ENCODE results near the gene C15orf62. TPM values are rescaled to one million over a fixed set of nuclear protein-coding genes. Genes with fewer than 3 reads are reported as not detected.
A peak's percentile ranks its signal among the peaks of the same experiment; 100 is the strongest.

C15orf62 gene, protein sequence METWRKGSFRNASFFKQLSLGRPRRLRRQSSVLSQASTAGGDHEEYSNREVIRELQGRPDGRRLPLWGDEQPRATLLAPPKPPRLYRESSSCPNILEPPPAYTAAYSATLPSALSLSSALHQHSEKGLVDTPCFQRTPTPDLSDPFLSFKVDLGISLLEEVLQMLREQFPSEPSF
- 1 to 10 TPM in 1 of 2 donors, under 1 TPM in 1; 0.51 to 1.3 TPM for total RNA-seq

DNA sequence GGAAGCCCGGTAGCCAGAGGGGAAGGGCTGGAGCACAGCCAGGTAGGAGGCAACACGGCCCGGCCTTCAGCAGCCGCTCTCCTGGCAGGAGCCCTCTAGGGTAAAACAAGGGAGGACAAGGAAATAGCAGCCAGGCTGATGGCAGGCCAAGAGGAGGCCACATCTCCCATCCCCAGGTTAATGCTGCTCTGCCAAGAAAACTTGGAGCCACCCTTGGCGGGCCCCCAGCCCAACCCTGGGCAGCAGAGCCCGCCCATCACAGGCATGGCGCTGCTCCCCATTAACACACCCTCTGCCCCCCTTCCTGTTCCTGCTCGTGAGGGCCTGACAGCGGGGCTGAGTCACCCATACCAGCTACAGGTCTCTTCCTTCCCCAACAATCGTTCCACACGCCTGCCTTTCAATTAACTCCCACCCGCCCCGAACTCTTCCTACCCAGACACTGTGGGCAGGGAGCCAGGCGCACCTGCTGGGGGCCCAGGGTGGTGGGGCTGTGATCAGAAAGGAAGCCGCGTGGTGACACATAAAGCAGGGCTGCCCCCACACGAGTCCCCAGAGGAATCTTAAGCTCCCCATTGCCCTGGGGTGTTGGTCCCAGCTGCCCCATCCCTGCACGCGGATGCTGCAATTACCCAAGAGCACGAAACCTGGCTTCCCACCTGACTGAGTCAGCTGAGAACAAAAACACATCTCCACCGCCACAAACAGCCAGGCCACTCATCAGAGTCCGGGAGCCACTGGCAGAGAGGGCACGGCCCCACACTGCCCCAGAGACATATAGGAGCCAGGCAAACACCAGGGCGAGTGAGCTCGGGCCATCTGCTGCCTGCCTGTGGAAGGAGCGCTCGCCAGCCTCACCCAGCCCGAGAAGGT lies at the start of gene C15orf62:
C15orf62 (plus strand) TSS at position 707 of the 873 bp plus-strand sequence. CDS start 516 bp downstream, outside the sequence.
- H3K27ac ChIP-seq: peak within 1 kb of the TSS; percentile 76 to 80

DNA sequence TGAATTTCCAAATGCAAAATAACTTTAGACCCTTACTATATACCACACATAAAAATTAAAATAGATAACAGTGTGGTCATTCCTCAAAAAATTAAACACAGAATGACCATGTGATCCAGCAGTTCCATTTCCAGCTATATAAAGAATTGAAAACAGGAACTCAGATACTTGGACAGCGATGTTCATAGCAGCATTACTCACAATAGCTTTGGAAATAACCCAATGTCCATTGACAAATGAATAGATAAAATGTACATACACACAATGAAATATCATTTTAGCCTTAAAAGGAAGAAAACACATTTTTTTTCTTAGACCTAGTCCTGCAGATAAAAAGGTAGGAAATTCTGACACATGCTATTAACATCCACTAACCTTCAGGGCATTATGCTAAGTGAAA lies 48.1 kb upstream of the C15orf62 start:
- TF ChIP-seq POLR2AphosphoS5 (IDR thresholded peaks at IDR 0.05): no peak
- TF ChIP-seq, protein P1, sequence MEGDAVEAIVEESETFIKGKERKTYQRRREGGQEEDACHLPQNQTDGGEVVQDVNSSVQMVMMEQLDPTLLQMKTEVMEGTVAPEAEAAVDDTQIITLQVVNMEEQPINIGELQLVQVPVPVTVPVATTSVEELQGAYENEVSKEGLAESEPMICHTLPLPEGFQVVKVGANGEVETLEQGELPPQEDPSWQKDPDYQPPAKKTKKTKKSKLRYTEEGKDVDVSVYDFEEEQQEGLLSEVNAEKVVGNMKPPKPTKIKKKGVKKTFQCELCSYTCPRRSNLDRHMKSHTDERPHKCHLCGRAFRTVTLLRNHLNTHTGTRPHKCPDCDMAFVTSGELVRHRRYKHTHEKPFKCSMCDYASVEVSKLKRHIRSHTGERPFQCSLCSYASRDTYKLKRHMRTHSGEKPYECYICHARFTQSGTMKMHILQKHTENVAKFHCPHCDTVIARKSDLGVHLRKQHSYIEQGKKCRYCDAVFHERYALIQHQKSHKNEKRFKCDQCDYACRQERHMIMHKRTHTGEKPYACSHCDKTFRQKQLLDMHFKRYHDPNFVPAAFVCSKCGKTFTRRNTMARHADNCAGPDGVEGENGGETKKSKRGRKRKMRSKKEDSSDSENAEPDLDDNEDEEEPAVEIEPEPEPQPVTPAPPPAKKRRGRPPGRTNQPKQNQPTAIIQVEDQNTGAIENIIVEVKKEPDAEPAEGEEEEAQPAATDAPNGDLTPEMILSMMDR (IDR thresholded peaks at IDR 0.05): no peak
- no peak for TF ChIP-seq POLR2A (IDR thresholded peaks at IDR 0.05)
- H3K27me3 ChIP-seq (replicated peaks; ENCODE audit: insufficient read depth): no peaks in the 10 kb centered on the region
- no peak overlapping the region for H3K4me3 ChIP-seq
- 86% methylated on average over 1 of the region's 1 CpG for WGBS
- H3K4me1 ChIP-seq (replicated peaks): no peaks in the 10 kb centered on the region
- intact Hi-C loops (cut with DNase I): no loop called here
- no peaks in the 10 kb centered on the region for H3K36me3 ChIP-seq
- no peaks in the 10 kb centered on the region for H3K9me3 ChIP-seq
- H3K27ac ChIP-seq: no peak overlapping the region
- DNase-seq (ENCODE audit: low spot score): no peak

More for the DNA sequence above, at the start of gene C15orf62:
- Histone ChIP-seq H3K4me1 (replicated peaks) (peaks cover 19% of the 10 kb centered on the region), H3K9me3 (no peaks in the 10 kb centered on the region), H3K27me3 (replicated peaks; ENCODE audit: insufficient read depth) (no peaks in the 10 kb centered on the region), H3K36me3 (no peaks in the 10 kb centered on the region), H3K4me3 (no peak within 1 kb of the TSS)
- intact Hi-C loops (cut with DNase I): loop anchor here (5.0 kb wide), 1 partner anchor 33 kb away; no protein-coding TSS in a partner anchor
- peak; percentile 82 for DNase-seq (ENCODE audit: low spot score)
- WGBS: 33% methylated on average over 26 of the region's 28 CpGs
- peak; percentile 64 for TF ChIP-seq POLR2AphosphoS5 (IDR thresholded peaks at IDR 0.05)
- TF ChIP-seq, protein P1 (IDR thresholded peaks at IDR 0.05): no peak
- TF ChIP-seq POLR2A (IDR thresholded peaks at IDR 0.05): peak; percentile 49

DNA sequence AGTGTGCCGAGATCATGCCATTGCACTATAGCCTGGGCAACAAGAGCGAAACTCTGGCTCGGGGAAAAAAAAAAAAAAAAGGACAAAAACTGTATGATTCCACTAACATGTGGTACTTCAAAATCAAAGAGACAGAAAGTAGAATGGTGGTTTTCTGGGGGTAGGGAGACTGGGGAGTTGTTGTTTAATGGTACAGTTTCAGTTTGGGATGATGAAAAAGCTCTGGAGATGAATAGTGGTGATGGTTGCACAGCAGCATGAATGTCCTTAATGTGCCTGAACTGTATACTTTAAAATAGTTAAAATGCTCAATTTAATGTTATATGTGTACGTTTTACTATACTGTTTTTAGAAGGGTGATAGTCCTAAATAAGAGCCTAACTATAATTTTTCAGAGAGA lies 47.4 kb upstream of the C15orf62 start:
- Histone ChIP-seq H3K9me3 (no peaks in the 10 kb centered on the region), H3K4me3 (no peak overlapping the region), H3K4me1 (replicated peaks) (no peaks in the 10 kb centered on the region), H3K36me3 (no peaks in the 10 kb centered on the region), H3K27me3 (replicated peaks; ENCODE audit: insufficient read depth) (no peaks in the 10 kb centered on the region), H3K27ac (no peak overlapping the region)
- 92% methylated on average over 4 of the region's 4 CpGs for WGBS
- DNase-seq (ENCODE audit: low spot score): no peak
- no peak for TF ChIP-seq POLR2AphosphoS5 (IDR thresholded peaks at IDR 0.05)
- TF ChIP-seq, protein P1 (IDR thresholded peaks at IDR 0.05): no peak
- TF ChIP-seq POLR2A (IDR thresholded peaks at IDR 0.05): no peak
- intact Hi-C loops (cut with DNase I): no loop called here

DNA sequence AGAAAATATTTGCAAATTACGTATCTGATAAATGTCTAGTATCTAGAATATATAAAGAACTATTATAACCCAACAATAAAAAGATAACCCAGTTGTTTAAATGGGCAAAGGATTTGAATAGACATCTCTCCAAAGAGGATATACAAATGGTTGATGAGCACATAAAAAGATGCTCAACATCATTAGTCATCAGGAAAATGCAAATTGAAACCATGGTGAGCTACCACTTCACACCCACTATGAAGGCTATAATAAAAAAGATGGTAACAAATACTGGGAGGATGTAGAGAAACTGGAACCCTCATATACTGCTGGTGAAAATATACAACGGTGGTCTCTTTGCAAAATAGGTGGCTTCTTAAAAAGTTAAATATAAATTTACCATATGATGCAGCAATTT lies 46.8 kb upstream of the C15orf62 start:
- no peak overlapping the region for H3K4me3 ChIP-seq
- no peaks in the 10 kb centered on the region for H3K36me3 ChIP-seq
- H3K4me1 ChIP-seq (replicated peaks): no peaks in the 10 kb centered on the region
- no peak overlapping the region for H3K27ac ChIP-seq
- TF ChIP-seq, protein P1 (IDR thresholded peaks at IDR 0.05): no peak
- no peak for TF ChIP-seq POLR2AphosphoS5 (IDR thresholded peaks at IDR 0.05)
- no peak for TF ChIP-seq POLR2A (IDR thresholded peaks at IDR 0.05)
- H3K27me3 ChIP-seq (replicated peaks; ENCODE audit: insufficient read depth): no peaks in the 10 kb centered on the region
- no peak for DNase-seq (ENCODE audit: low spot score)
- intact Hi-C loops (cut with DNase I): no loop called here
- no peaks in the 10 kb centered on the region for H3K9me3 ChIP-seq
- 87% methylated on average over 2 of the region's 2 CpGs for WGBS

All from prostate gland (tissue), 2 donors.